ENCODE measurements around the gene VWA5A.

VWA5A gene, protein sequence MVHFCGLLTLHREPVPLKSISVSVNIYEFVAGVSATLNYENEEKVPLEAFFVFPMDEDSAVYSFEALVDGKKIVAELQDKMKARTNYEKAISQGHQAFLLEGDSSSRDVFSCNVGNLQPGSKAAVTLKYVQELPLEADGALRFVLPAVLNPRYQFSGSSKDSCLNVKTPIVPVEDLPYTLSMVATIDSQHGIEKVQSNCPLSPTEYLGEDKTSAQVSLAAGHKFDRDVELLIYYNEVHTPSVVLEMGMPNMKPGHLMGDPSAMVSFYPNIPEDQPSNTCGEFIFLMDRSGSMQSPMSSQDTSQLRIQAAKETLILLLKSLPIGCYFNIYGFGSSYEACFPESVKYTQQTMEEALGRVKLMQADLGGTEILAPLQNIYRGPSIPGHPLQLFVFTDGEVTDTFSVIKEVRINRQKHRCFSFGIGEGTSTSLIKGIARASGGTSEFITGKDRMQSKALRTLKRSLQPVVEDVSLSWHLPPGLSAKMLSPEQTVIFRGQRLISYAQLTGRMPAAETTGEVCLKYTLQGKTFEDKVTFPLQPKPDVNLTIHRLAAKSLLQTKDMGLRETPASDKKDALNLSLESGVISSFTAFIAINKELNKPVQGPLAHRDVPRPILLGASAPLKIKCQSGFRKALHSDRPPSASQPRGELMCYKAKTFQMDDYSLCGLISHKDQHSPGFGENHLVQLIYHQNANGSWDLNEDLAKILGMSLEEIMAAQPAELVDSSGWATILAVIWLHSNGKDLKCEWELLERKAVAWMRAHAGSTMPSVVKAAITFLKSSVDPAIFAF

GRCh38 chr11:124114942-124115781, at the start of gene VWA5A:
VWA5A (plus strand) TSS chr11:124115450; CDS start chr11:124117512, 2,062 bp downstream.
- Mint-ChIP-seq H3K9me3 (no peaks in the 10 kb centered on the region), H3K4me3 (peak within 1 kb of the TSS; percentile 86), H3K27ac (peak within 1 kb of the TSS; percentile 69), H3K4me1 (ENCODE audit: low read depth) (peaks cover 27% of the 10 kb centered on the region), H3K36me3 (ENCODE audit: low read depth) (peaks cover 16% of the 10 kb centered on the region), H3K27me3 (no peaks in the 10 kb centered on the region)

GRCh38 chr11:124068601-124069110, 46.6 kb upstream of the VWA5A start:
- Mint-ChIP-seq H3K27ac (peak overlapping the region; percentile 32), H3K9me3 (no peaks in the 10 kb centered on the region), H3K4me1 (ENCODE audit: low read depth) (peaks cover 28% of the 10 kb centered on the region), H3K27me3 (peaks cover 37% of the 10 kb centered on the region), H3K4me3 (no peak overlapping the region), H3K36me3 (ENCODE audit: low read depth) (no peaks in the 10 kb centered on the region)

GRCh38 chr11:124069429-124070401, 45.5 kb upstream of the VWA5A start:
- H3K9me3 Mint-ChIP-seq: no peaks in the 10 kb centered on the region
- H3K36me3 Mint-ChIP-seq (ENCODE audit: low read depth): no peaks in the 10 kb centered on the region
- H3K4me3 Mint-ChIP-seq: peak overlapping the region; percentile 44
- H3K27me3 Mint-ChIP-seq: peaks cover 38% of the 10 kb centered on the region
- H3K27ac Mint-ChIP-seq: no peak overlapping the region
- peaks cover 28% of the 10 kb centered on the region for H3K4me1 Mint-ChIP-seq (ENCODE audit: low read depth)

GRCh38 chr11:124070915-124071622, 44.2 kb upstream of the VWA5A start:
- no peaks in the 10 kb centered on the region for H3K36me3 Mint-ChIP-seq (ENCODE audit: low read depth)
- H3K4me1 Mint-ChIP-seq (ENCODE audit: low read depth): peaks cover 29% of the 10 kb centered on the region
- H3K27me3 Mint-ChIP-seq: peaks cover 39% of the 10 kb centered on the region
- peak overlapping the region; percentile 49 for H3K27ac Mint-ChIP-seq
- H3K9me3 Mint-ChIP-seq: no peaks in the 10 kb centered on the region
- H3K4me3 Mint-ChIP-seq: peak overlapping the region; percentile 62

GRCh38 chr11:124071623-124071948, 43.7 kb upstream of the VWA5A start:
- Mint-ChIP-seq H3K27me3 (peaks cover 34% of the 10 kb centered on the region), H3K9me3 (no peaks in the 10 kb centered on the region), H3K4me1 (ENCODE audit: low read depth) (peaks cover 34% of the 10 kb centered on the region), H3K27ac (no peak overlapping the region), H3K4me3 (no peak overlapping the region), H3K36me3 (ENCODE audit: low read depth) (no peaks in the 10 kb centered on the region)

GRCh38 chr11:124072147-124072546, 43.1 kb upstream of the VWA5A start:
- H3K27me3 Mint-ChIP-seq: peaks cover 32% of the 10 kb centered on the region
- no peak overlapping the region for H3K27ac Mint-ChIP-seq
- no peaks in the 10 kb centered on the region for H3K9me3 Mint-ChIP-seq
- H3K36me3 Mint-ChIP-seq (ENCODE audit: low read depth): no peaks in the 10 kb centered on the region
- H3K4me3 Mint-ChIP-seq: no peak overlapping the region
- peaks cover 35% of the 10 kb centered on the region for H3K4me1 Mint-ChIP-seq (ENCODE audit: low read depth)

DNA sequence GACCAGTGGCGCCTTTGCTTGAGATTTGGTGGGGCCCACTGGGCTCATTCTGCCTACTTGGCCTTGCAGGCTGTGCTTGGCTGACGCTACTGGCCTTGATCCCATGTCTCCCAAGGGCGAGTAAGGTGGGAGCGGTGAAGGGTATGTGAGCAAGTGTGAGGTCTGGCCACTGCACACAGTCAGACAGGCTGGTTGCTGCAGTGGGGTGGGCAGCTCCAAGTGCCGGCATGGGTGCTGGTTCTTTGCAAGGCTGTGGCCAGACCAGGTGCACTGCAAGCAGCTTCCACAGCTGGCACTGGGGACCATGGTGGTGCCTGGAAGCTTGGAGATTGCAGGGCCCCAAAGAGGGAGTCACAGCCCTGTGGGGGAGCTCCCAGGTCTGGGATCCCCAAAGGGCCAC, 40.7 kb upstream of the VWA5A start:
- Mint-ChIP-seq H3K9me3 (no peaks in the 10 kb centered on the region), H3K4me1 (ENCODE audit: low read depth) (peaks cover 25% of the 10 kb centered on the region), H3K36me3 (ENCODE audit: low read depth) (no peaks in the 10 kb centered on the region), H3K4me3 (no peak overlapping the region), H3K27me3 (peaks cover 35% of the 10 kb centered on the region), H3K27ac (no peak overlapping the region)

- Mint-ChIP-seq H3K4me3 (no peak overlapping the region), H3K4me1 (ENCODE audit: low read depth) (peaks cover 16% of the 10 kb centered on the region), H3K36me3 (ENCODE audit: low read depth) (no peaks in the 10 kb centered on the region), H3K27me3 (peaks cover 31% of the 10 kb centered on the region), H3K27ac (no peak overlapping the region), H3K9me3 (no peaks in the 10 kb centered on the region)
Measured at GRCh38 chr11:124075492-124075840, 39.8 kb upstream of the VWA5A start.

- Mint-ChIP-seq H3K4me3 (peak overlapping the region; percentile 43), H3K27ac (no peak overlapping the region), H3K4me1 (ENCODE audit: low read depth) (peaks cover 11% of the 10 kb centered on the region), H3K9me3 (no peaks in the 10 kb centered on the region), H3K27me3 (peaks cover 31% of the 10 kb centered on the region), H3K36me3 (ENCODE audit: low read depth) (no peaks in the 10 kb centered on the region)
Measured at GRCh38 chr11:124075841-124076651, 39.2 kb upstream of the VWA5A start.

- Mint-ChIP-seq H3K27me3 (peaks cover 36% of the 10 kb centered on the region), H3K4me1 (ENCODE audit: low read depth) (peaks cover 7% of the 10 kb centered on the region), H3K9me3 (no peaks in the 10 kb centered on the region), H3K27ac (no peak overlapping the region), H3K36me3 (ENCODE audit: low read depth) (no peaks in the 10 kb centered on the region), H3K4me3 (no peak overlapping the region)
Measured at GRCh38 chr11:124077266-124077665, 38.0 kb upstream of the VWA5A start.

GRCh38 chr11:124078591-124078990, 36.7 kb upstream of the VWA5A start:
- H3K27ac Mint-ChIP-seq: no peak overlapping the region
- H3K36me3 Mint-ChIP-seq (ENCODE audit: low read depth): no peaks in the 10 kb centered on the region
- H3K27me3 Mint-ChIP-seq: peaks cover 38% of the 10 kb centered on the region

DNA sequence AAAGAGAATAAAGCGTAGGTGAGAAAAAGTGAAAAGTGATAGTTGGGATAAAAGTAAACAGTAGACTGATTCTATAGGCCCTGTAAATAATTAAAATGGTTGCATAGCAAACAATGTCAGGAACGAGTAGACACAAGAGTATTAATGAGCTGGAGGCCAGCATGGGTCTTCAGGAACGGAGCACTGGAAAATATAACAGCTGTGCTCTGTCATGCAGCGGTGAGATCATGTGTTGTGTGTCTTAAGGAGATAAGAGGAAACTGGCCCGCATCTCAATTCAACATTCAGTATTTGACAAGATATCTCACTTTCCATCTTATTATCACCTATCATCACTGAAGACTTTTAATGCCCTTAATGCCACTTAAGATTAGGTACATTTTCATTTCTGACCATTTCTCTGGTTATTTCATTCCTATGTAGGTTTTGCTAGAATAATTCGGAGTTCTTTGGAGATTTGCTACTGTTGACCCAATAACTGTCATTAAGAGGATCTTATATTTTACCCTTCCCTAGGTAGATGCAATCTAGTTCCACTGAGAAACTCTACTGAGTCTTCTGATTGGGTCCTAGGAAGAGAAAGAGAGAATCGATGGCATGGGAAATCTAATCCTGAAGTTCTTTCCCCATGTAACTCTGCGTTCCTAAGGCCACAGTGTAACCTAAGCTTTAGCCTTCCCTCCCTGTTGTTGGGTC, 35.5 kb upstream of the VWA5A start:
- no peak overlapping the region for H3K27ac Mint-ChIP-seq
- no peaks in the 10 kb centered on the region for H3K36me3 Mint-ChIP-seq (ENCODE audit: low read depth)
- no peaks in the 10 kb centered on the region for H3K9me3 Mint-ChIP-seq
- H3K4me1 Mint-ChIP-seq (ENCODE audit: low read depth): peaks cover 7% of the 10 kb centered on the region
- H3K27me3 Mint-ChIP-seq: peaks cover 38% of the 10 kb centered on the region
- H3K4me3 Mint-ChIP-seq: no peak overlapping the region

More at GRCh38 chr11:124078591-124078990, 36.7 kb upstream of the VWA5A start:
- peaks cover 7% of the 10 kb centered on the region for H3K4me1 Mint-ChIP-seq (ENCODE audit: low read depth)
- H3K9me3 Mint-ChIP-seq: no peaks in the 10 kb centered on the region
- no peak overlapping the region for H3K4me3 Mint-ChIP-seq
